Mesenteric fat pad (tissue), 1 donor: Measurements from ENCODE around the gene LSAMP. TPM values are rescaled to one million over a fixed set of nuclear protein-coding genes. Genes with fewer than 3 reads are reported as not detected.

ENCODE experiments used
- DNase-seq: peaks from one replicate; pipeline ENCODE4 v3.0.0-alpha.2; 2020; ENCODE audit warnings: low spot score
- total RNA-seq: library from RNA; stranded (reverse); fragmentation: NEBNext Ultra II Directional; extraction: Animal tissue kit (Norgen Biotek cat#: 25700); gene quantifications from one replicate; pipeline ENCODE4 v1.2.1, GENCODE V29; 2021
- donor health status: DM: yes; HTN: yes; CAD: no.

The LSAMP gene
- total RNA-seq, 1 donor from 2014 or later: 1.7 TPM

DNA sequence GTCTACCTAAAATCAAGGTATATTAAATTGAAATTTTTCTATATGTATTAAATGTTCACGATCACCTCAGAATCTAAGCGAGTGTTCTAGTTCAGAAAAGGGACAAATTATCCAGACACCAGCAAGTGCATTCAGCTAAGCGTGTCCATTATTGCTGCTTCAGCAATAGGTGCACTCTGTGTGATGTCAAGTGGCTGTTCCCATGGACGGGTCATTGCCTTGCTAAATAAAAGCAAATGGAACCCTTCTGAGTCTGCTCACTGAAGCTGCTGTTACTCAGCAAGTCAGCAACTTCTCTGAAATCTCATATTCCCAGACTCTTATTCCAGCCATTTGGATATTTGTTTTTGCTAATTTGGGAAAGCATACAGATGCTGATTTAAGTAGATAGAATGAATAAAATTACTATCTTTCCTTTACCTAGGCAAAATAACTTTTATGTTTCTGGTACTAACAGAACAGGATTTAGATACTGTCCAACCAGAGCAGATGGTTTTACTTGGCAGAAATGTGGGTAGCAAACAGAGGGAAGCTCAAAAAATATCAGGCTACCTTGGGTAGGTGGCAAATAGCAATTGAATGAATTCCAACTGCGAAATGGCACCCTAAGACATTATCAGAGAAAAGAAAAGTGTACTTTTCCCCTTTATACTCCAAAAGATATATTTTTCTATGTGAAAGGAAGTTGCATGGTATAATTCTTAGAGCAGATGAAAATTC is 415.0 kb downstream of the LSAMP start:
- DNase-seq: no peak

DNA sequence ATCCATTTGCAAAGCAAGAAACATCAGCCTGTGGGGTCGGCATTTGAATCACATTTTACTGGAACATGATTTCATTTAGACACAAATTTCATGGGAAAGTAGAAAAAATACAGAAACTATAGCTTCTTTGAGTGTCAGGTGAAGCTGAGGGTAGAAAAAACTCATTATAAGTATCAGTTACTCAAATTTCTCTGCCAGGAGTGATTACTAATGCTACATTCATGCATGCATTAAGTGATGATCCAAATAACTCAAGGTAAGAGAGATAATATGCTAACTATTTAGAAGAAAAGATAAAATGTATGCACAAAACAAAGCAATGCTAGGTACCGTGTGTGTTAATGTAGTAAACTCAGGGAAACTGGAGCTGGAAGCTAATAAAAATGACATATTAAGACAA is 416.0 kb downstream of the LSAMP start:
- DNase-seq: no peak

DNA sequence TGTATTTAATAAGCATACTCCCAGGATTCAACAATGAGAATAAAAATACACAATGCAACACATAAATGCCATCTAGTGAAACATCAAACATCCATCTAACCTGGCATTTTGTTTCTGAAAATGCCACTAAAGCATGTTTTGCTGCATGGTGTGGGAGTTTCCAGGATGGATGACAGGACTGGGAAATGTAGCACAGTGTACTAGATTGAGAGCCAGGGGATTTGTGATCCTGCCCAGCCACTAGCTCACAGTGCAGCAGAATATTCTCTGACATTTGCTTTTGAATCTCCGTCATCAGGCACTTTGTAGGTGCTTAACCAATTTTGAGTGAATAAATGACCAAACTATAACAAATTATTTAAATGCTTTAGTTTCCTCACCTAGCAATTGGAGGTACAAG is 417.1 kb downstream of the LSAMP start:
- DNase-seq: no peak

DNA sequence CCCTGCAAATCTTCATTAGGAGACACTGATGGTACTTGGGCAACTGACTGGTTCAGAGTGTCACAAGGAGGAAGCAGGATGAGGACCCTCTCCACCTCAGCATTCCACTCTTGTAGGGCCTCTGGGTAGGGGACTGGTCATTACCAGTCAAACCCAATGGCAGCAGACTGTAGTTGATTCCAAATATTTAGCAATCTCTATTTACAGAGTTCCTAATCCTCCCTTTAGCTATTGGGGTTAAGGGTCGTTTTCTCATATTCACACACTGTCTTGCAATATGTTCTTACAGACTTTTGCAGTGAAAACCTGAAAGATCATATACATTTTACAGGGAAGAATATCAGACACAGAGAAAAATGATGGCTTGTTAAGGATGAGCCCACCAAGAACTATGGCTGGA is 424.3 kb downstream of the LSAMP start:
- DNase-seq: no peak

DNA sequence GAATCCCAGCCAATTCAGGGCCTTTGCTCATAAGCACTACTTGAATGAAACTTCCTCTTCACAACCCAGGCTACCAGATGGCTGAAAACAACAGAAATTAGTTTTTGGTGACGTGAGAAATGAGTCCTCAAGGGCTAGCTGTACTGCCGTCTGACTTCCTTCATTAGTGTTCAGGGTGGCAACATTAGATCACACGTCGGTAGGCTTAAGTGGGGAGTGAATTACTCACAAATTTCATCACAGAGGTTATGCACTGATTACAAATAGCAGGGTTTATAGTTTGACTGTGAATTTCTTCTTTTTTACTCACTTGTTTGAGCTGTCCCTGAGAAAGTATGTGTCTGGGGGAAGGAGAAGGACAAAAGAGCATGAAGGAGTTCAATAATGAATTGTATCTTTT is 424.8 kb downstream of the LSAMP start:
- DNase-seq: no peak

DNA sequence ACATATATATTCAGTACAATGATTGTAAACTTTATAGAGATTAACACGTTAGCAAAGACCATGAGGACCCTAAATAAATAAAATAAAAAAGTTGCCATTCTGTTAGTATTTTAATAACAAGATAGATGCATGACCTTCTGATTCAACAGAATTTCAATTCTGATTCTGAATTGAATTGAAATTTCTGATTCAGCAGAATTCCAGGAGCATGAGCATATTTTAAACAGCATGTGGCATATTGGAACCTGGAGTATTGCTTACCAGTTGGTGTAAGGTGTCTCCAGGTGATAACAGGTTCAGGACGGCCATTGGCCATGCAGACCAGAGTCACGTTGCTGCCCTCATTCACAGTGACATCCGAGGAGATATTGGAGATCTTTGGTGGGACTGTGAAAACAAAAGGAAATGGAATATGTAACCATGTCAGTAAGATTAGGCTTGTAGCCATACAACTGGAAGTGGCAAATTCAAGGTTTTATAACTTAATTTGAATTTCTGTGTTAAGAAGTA is 426.0 kb downstream of the LSAMP start:
- DNase-seq: no peak

DNA sequence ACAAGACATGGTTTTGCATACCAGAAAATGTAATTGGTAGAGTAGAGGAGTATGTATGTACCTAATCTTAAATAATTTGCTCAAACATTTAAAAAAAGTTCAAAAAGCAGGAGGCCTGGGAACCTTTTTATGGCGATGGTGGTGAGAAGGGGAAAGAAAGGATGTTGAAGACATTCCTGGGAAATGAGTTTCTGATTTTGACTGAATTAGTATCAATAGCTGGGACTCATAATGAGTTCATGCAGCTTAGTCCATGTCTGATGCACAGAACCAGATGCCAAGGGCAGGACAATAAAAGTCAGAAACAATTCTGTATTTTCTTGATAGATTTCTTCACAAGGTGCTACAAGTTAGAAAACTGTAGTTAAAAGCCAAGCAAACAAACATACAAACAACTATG is 426.6 kb downstream of the LSAMP start:
- DNase-seq: no peak

DNA sequence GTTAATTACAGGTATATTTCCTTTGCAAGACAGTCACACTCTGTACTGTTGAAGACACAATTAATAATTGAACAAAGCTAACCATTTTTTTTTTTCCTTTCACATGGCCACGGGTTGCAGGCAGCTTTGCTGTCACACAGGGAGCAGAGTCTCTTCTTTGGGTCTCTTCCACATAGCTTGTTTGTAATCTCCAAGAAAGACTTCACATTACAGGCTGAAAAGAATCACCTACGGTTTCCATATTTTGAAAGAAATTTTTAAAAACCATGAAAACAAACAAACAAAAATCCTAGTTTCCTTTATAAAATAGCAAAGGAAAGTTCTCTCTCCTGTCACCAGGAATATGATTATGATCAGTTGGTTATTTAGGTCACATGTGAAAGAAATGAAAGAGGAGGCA is 429.4 kb downstream of the LSAMP start:
- DNase-seq: no peak

DNA sequence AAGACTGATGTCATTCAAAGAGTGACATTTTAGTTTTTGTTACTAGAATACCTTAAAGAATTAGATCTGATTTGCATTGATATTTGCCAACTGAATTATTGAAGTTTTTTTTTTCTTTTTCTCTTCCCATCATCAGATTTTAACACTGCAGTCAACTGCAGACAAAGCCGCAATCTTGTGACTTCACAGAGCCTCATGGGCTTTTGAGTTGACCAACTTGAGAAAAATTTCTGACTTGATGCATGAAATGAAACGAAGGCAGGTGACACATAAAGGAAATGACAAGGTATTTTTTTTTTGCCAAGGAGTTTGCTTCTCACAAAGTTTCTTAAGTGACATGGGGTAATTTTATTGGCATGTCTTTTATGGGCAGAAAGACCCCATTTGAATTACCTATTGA is 438.3 kb downstream of the LSAMP start:
- no peak for DNase-seq

DNA sequence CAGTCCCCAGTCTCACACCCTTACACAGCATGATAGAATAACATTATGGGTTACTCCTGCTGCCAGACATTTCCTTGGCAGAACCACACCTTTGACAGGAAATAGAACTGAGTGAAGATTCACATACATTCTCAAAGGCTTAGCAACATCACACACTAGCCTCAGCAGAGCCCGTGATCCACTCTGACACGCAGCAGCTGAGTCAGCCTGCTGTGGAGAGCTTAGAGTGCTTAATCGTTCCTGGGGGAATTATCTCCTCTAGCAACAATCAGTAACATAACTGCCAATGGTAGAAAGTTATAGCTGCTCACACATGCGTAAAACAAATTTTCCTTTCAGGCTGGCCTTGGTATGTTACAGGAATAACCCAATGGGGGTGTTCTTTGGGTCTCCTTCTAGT is 439.9 kb downstream of the LSAMP start:
- DNase-seq: no peak

DNA sequence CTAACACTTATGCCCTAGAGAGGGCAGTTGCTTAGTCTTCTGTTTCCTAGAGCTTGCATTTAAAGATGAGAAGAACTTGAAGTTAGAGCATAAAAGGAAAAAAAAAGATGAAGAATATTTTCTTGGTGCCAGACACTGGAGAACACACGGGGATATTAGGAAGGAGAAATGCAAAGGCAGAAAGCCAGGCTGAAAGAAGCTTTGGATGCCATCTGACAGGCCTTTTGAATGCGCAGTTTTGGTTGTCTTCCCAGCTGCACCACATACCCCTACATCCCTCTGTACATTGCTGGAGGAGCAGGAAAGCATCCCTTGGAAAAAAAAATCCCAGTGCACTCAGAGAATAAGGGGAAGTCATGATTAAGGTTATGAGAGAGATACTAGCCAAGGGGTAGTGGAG is 443.1 kb downstream of the LSAMP start:
- no peak for DNase-seq

DNA sequence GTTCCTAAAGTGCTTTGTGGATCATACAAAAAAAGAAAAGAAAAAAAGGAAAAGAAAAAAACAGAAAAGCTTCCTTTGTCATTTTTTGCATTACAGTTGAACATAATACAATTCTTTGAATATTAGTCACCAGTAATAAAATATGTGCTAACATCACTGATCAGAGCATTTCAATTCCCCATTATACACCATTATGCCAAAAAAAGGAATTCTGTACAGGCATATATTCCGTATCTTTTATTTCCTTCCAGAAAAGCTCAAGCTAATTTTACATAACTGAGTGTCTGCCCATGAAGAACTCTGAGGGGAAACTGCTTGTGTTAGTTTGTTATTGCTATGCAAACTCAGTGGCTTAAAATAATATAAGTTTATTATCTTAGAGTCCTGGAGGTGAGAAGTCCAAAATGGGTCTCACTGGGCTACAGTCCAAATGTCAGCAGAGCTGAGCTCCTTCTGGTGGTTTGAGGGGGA is 444.1 kb downstream of the LSAMP start:
- no peak for DNase-seq

DNA sequence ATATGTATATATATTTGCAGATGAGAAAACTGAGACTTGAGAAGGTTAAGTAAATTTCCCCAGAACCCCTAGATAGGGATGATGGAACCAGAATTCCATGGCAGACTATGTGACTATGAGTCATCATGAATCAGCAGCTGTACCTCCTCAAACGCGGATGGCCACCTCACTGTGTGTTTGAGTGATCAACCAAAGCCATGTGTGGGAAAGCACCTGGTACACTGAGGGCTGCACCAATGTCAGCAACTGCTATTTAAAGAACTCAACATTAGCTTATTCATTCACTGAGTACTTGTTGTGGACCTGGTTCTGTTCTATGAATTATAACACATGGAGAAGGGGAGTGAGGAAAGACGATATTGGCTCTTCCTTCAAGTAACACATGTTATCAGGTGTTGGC is 445.0 kb downstream of the LSAMP start:
- DNase-seq: no peak

DNA sequence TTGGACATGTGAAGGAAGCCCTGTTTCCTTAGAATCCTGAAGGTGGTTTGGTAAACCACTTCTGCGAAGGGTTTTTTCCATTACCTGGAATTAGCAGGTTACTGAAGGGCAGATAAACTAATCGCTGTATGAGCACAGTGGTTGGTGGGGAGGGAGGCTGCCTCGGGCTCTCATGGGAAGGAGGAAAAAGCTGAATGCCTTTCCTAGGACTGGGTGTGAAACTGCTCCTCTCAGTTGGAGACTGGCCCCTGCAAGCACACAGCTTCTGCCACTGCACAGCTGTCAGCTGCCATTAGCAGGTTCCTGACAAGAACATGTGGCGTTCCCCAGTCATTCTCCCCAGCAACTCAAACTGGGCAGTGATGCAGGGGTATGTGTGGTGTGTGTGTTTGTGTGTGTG is 445.7 kb downstream of the LSAMP start:
- no peak for DNase-seq

DNA sequence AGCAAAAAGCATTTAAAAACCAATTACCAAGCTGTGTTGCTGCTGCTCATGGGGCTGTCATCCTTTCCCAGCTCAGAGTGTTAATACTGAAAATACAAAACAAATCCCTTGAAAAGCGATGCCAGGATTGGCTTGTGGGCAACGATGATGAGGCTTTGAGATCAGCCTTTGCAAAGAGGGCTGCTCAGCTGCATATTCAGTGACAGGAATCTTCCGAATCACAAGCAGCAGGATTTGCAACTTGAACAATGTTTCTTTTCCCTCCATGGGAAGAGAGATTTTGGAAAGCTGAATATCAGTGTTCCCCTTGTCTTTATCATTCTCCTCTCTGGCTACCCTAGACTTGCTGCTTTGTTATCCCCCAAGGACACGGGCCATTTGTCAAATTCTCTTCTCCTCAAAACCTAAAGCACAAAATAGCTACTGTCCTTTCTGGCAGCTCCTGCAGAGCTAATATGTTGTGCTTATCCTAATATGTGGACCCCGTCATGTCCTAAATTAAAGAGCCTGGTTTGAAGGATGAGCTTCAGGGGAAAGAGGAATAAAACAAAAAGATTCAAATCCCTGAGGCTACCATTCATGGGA is 446.2 kb downstream of the LSAMP start:
- DNase-seq: no peak

DNA sequence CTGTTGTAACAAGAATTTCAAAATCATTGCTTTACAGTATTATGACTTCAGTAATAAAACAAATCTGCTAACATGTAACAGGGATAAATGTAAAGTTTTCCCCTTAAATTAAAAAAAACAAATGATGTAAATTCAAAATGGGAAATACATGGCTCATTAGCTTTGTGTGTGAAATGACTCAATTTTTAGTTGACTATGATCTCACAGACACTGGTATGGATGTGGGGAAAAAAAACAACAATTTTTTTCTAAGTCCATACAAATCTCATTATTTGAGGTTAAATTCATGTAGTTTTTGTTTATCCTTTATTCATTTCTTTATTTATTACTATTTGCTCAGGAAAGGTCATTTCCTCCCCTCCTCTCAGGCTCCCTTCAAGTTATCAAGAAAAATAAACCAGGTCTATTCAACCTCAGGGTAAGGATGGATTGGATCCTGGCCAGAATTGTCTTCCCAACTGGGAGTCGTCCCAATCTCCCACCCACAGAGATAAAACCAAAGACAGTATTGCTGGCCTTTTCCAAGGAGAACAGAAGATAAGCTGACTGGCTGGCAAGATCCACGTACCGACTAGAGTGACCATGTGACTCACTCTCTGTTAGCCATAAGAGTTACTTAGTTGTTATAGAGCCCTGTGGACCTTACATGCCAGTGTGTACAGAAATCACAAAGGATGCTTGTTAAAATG is 448.7 kb downstream of the LSAMP start:
- no peak for DNase-seq

DNA sequence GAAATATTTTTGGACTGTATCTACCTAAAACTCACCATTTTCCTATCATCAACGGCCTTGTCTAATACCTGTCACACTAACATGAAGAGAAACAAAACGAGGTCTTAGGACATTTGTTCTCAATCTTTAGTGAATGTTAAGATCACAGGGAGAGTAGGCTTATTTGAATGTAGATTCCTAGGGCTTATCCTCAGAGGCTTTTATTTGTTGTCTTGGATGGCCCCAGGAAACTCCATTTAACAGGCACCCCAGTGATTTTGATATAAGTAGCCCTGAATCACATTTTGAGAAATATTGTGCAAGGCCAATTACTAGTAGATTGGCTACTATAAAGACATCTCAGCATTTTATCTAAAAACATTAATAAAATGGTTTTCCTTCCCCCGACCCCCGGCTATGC is 454.6 kb downstream of the LSAMP start:
- no peak for DNase-seq

DNA sequence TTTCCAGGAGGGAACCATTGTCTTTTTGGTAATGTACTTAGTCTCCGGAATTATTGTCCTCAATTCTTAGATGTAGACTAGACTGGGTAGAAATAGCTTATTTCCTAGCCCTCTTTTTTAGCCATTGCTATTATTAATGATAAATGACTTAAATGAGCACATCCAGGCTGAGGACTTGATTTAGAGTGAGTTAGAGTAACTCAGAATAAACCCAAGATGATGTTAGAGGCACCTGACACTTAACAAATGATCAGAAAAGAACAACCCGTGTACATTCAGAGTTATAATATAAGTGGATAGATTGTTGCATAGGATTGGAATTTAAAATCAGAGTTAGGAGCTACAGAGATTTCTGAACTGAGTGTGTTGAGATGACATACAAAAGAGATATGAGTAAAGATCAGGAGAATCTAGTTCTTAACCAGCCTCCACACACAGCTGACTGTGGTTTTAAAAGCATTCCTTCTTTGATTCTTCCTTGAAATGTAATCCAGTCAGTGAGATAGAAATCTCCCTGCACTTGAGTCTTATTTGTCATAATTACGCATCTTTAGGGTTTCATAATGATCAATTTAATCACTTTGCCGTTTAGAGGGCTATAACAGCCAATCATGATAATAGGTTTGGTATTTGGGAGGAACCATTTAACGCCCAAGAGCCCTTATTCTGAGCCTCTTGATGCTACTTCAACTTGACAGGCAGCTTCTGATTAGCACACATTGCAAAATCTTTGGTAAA is 455.4 kb downstream of the LSAMP start:
- no peak for DNase-seq

DNA sequence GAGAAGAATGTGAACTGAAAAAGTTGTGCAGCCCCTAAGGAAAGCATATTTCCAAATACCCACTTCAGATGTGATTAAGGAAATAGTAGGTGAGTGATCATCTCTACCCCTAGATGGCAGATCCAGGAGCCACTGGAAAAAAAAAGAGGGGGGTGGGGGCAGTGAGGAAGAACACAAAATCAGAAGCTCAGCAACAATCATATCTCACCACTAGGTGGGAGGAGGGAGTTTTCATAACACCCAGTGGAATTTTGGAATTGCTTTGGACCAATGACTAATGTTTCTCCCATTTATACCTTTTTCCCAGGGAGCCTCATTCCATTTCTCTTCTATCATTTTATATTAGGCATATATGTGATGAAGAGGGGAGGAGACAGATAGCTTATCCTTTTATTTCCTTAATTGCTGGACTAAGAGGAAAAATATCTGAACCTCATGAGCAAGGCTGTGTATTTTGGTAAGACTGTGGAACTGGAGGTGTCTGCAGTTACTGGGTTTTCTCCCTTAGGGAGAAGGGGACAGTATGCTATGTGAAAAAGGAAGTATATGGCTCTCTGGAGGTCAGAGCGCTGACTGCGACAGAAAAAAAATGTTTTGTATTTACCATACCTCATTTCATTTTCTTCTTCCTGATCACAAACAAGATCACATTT is 458.6 kb downstream of the LSAMP start:
- DNase-seq: no peak

DNA sequence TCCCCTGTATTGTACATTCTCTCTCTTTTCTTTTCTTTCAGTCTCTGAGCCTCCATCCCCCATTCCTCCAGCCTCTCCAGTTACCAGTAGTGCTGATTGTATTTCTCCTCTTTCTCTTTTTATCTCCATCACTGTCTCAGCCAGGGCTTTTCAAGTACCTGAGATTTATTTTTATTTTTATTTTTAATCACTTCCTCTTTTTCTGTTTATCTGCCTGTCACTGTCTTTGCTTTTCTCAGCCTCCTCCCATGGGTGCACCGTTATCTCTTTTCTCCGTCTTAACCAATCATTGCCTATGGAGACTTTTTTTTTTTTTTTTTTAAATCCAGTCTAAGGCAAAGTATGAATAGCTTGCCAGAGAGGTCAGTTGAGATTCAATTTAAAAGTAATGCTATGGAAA is 462.7 kb downstream of the LSAMP start:
- no peak for DNase-seq

DNA sequence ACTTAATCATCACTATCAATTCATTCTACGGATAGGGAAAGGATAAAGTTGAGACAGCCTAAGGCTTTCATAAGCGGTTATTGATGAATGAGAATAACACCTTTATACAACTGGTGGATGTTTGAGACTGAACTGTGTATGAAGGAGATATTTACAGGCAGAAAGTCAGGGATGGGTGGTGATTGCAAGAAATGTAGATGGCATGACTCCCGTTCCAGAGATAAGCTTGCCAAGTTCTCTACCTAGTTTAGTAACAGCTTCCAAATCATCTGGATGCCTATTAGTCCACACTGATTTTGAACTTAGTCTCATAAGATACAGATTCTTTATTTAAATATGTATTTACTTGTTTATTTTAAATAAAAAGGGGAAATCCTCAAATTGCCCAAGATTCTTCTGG is 463.2 kb downstream of the LSAMP start:
- DNase-seq: no peak
